NCI-H1092 (cell line): ENCODE results near the gene BRMS1.
"Not testable (repeated sequence)": the region's sequence is repeated elsewhere in the genome, so short reads cannot be mapped to it uniquely, and the experiment has no call there.

ENCODE experiments used
- DNase-seq: peaks from one replicate; lab custom pipeline; 2025; lab: John Stamatoyannopoulos, UW

Gene BRMS1

GRCh38 chr11:66322732-66323427 lies 22.0 kb downstream of the BRMS1 start:
- DNase-seq, result no peak

GRCh38 chr11:66321606-66322005 lies 23.3 kb downstream of the BRMS1 start:
- DNase-seq, result no peak

DNA sequence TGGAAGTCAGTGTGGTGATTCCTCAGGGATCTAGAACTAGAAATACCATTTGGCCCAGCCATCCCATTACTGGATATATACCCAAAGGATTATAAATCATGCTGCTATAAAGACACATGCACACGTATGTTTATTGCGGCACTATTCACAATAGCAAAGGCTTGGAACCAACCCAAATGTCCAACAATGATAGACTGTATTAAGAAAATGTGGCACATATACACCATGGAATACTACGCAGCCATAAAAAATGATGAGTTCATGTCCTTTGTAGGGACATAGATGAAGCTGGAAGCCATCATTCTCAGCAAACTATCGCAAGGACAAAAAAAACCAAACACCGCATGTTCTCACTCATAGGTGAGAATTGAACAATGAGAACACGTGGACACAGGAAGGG lies 24.2 kb downstream of the BRMS1 start:
- not testable (repeated sequence) for DNase-seq

DNA sequence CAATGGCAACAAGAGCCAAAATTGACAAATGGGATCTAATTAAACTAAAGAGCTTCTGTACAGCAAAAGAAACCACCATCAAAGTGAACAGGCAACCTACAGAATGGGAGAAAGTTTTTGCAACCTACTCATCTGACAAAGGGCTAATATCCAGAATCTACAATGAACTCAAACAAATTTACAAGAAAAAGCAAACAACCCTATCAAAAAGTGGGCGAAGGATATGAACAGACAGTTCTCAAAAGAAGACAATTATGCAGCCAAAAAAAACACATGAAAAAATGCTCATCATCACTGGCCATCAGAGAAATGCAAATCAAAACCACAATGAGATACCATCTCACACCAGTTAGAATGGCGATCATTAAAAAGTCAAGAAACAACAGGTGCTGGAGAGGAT lies 24.6 kb downstream of the BRMS1 start:
- DNase-seq, result not testable (repeated sequence)

DNA sequence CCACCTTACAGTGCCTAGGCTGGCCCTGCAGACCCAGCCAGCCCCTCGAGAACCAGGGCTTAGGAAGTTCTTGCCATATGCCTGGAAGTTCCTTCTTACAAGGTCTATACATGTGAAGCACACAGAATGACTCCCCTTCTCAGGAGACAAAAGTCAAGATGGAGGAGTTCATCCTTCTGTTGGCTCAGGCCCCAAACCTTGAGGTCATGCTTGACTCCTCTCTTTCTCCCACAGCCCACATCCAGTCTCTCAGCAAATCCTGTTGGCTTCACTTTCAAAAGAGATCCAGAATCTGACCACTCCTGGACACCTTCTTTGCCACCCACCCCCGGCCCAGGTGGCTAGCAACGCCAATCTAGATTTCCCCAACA lies 26.3 kb downstream of the BRMS1 start:
- no peak for DNase-seq

- no peak for DNase-seq
Measured at GRCh38 chr11:66317723-66318599, 26.9 kb downstream of the BRMS1 start.

DNA sequence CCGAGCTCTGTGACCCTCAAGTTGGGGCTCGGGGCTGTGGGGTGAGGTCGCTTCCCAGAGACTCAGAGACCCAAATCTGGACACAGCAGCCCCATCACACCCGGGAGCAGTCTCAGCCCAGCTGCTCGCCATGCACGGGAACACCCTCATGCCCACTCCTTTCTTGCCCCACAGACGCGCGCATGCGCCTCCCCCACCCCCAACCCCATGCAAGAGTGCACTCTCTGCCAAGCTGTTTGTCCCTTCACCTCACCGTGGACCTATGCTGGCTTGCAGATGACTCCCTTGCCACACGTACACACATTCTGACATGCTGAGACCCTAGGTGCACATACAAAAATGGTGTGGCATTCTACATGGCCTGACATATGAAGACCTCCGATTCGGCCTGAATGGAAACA lies 27.6 kb downstream of the BRMS1 start:
- no peak for DNase-seq

- no peak for DNase-seq
Measured at GRCh38 chr11:66316849-66317251, 28.1 kb downstream of the BRMS1 start, which contains the start of gene CD248. Gene CD248, minus strand, starts transcription at chr11:66317044. Its CDS starts 17 bp downstream, at chr11:66317027.

- no peak for DNase-seq
Measured at GRCh38 chr11:66315921-66316811, 28.7 kb downstream of the BRMS1 start.

DNA sequence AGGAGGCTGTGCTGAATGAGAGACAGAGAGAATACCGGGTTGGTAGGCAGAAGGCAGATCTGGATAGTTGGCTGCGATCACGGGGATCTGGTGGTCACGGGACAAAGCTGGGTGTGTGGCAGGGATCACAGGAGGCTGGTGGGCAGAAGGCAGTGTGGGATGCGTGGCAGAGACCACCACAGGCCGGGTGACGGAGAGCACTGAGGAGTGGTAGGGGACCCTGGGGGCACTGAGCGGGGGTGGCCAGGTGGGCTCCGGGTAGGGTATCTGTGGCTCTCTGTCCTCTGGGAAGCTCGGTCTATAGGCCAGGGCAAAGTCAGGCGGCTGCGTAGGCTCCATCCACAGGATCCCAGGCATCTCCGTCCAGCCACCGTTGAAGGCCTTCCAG lies 29.4 kb downstream of the BRMS1 start:
- no peak for DNase-seq

GRCh38 chr11:66314561-66315497 lies 30.1 kb downstream of the BRMS1 start:
- no peak for DNase-seq

GRCh38 chr11:66314186-66314501 lies 30.8 kb downstream of the BRMS1 start:
- no peak for DNase-seq

DNA sequence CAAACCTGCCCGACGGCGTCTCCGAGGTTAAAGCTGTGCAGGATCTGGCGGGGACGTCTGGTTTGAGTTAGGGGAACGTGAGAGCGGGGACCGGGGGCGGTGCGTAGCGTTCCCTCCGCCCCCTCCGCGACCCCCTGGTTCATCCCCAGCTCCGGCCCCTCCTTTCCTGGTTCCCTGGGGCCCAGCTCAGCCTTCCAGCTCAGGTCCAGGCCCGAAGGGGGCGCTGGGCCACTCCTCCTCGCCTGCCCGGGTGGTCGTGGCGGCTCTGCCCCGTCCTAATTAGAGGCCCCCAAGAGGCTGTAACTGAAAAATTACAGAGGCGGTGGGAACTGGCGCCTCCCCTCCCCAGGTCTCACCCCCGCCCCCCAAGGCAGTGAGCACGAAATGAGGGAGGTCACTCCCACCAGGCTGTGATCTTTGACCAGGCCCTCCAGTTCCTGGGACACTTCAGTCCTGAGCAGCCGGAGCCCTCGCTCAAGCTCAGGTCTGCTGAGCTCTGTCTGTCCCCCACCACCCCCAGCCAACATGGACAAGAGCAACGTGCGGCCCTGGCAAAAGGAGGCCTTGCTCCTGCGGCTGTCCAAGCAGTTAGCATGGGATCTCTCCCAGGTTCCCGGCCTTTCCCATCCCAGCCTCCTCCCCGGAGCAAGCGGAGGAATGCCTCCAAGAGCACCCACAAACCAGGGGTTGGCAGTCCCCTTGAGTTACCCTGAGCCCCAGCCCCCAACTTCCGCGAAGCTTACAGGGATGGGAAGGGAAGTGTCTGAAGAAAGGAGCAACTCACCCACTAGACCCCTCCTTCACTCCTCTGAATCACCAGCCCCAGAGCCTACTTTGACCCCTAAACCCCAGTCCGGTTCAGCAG lies 31.4 kb downstream of the BRMS1 start:
- no peak for DNase-seq

DNA sequence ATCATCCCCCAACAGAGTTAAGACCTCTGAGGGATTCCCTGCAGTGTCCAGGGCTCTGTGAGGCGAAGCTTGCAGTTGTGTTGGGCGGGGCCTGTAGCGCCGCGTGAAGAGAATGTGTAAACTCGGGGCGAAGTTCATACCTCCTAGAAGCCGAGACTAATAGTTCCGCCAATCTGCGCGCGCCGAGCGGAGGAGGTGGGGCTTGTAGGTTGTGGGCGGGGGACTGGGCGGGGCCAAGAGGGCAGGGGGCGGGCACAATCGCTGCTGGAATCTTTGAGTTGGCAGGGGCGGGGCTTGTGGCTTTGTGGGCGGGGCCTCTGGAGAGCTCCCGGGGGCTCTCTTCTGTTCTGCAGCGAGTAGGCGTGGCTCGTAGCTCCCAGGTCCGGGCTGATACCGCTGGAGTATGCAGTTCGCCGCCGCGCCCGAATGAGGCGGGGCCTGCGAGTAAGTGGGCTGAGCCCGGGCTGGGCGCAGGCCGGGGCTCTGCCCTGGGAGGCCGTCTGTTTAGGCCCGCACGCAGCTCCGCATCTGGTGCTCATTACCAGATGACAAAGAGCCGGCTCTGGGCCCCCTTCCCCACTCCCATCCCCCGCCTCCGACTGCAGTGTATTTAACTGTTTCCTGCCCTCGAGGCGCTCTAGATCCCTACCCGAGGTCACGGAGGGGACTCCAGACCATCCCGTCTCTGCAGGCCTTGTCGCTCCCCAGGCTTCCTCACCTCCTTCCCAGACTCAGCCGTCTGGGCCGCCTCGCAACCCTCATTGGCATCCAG lies 32.2 kb downstream of the BRMS1 start:
- DNase-seq, result peak; percentile 90

DNA sequence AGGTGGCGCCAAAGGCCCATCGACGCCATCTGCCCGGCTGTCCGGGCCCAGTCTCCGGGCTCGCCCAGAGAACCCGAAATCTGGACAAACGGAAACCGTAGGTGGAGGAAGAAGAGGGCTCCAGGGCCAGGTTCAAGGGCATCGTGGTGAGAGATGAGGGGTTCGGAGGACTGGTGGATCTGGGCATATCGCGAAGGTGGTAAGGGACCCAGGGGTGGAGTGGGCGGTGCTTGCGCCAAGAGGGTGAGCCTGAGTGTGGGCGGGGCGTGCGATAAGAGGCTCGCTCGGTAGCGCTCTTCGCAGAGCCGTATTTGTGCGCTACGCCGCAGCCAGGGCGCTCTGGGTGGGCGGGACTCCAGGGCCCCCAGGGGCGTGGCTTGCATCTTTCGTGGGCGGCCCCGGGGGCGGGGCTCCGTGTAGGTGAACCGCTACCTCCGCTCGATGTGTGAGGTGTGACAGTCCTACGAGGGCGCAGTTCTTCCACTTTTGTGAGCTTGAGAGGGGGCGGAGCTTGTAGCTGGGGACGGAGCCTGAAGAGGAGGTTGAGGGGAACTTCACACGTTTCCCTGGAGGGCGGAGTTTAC lies 32.8 kb downstream of the BRMS1 start:
- DNase-seq, result peak; percentile 90

- no peak for DNase-seq
Measured at GRCh38 chr11:66311470-66311964, 33.4 kb downstream of the BRMS1 start.

GRCh38 chr11:66310803-66311440 lies 34.0 kb downstream of the BRMS1 start:
- not testable (repeated sequence) for DNase-seq

- DNase-seq, result no peak
Measured at GRCh38 chr11:66310324-66310723, 34.6 kb downstream of the BRMS1 start.
